Endothelial cell of umbilical vein (primary cell): ENCODE results near the gene CYP8B1. TPM values are rescaled to one million over a fixed set of nuclear protein-coding genes. Genes with fewer than 3 reads are reported as not detected.

ENCODE experiments used
- BruUV-seq: library from RNA; stranded (reverse); fragments of 400-500 nt; replicated peaks from 2 replicates; lab custom pipeline; 2021; lab: Mats Ljungman, UMichigan
- CTCF ChIA-PET: fragments of 300-600, 350-600 bp; sonication (Branson Sonifier 250); formaldehyde crosslinking; loops from one replicate; lab custom pipeline; 2021; ENCODE audit warnings: antibody characterized with exemption, inconsistent platforms; lab: Charles Lee
- POLR2A ChIA-PET: fragments of 300-600, 350-600 bp; sonication (Branson Sonifier 250); formaldehyde crosslinking; loops from one replicate; lab custom pipeline; 2021; ENCODE audit warnings: antibody characterized with exemption, inconsistent platforms; lab: Charles Lee
- DNase-seq: peaks from one replicate; pipeline ENCODE4 v3.0.0-alpha.2; 2011; ENCODE audit warnings: low read depth, low spot score
- FAIRE-seq: peaks from 2 replicates; lab custom pipeline; 2011; peaks lifted over from hg19 to GRCh38; lab: Jason Lieb, UNC
- H2AFZ ChIP-seq: 2 replicates; pipeline ENCODE4 v1.6.0; 2012; ENCODE audit warnings: low read depth, low read length, control low read depth, inconsistent platforms
- H3K27ac ChIP-seq: 2 replicates; pipeline ENCODE4 v1.5.1; 2011; ENCODE audit warnings: low read depth, mild to moderate bottlenecking, control low read depth, low read length, moderate library complexity; ENCODE audit not compliant: insufficient read depth
- H3K27me3 ChIP-seq, 2 experiments: 2 replicates each; pipeline versions ENCODE4 v1.6.0 to v1.6.1; 2011; ENCODE audit warnings: low read length in 2 of 2, mixed read lengths in 1 of 2; ENCODE audit not compliant: control insufficient read depth in 2 of 2, insufficient read depth in 2 of 2
- H3K36me3 ChIP-seq, 2 experiments: 2 replicates in 1 of 2; 3 replicates in 1 of 2; pipeline ENCODE4 v1.5.1; 2011; ENCODE audit warnings: low read length in 2 of 2, mild to moderate bottlenecking in 1 of 2, moderate library complexity in 1 of 2; ENCODE audit not compliant: control insufficient read depth in 2 of 2, insufficient read depth in 2 of 2; ENCODE audit errors: extremely low read depth in 1 of 2
- H3K4me1 ChIP-seq: 3 replicates; pipeline ENCODE4 v1.5.1; 2011; ENCODE audit warnings: mild to moderate bottlenecking, low read length; ENCODE audit not compliant: control insufficient read depth, insufficient read depth; ENCODE audit errors: extremely low read depth
- H3K4me2 ChIP-seq: 2 replicates; pipeline ENCODE4 v1.6.1; 2011; ENCODE audit warnings: low read length, control low read depth, mixed read lengths; ENCODE audit not compliant: insufficient read depth
- H3K4me3 ChIP-seq, 3 experiments: fragments of 200-600 bp in 1 of 3; sonication (generic), shearing (Covaris generic) in 1 of 3; replicated peaks in 1 of 3; 2 replicates each; pipeline ENCODE4 v1.5.1; 2011 to 2016; ENCODE audit warnings: control low read depth in 3 of 3, low read length in 3 of 3, mild to moderate bottlenecking in 2 of 3, inconsistent platforms in 1 of 3, low read depth in 1 of 3, moderate library complexity in 1 of 3; ENCODE audit not compliant: insufficient read depth in 1 of 3
- H3K79me2 ChIP-seq: 2 replicates; pipeline ENCODE4 v1.6.0; 2012; ENCODE audit warnings: low read length, inconsistent platforms; ENCODE audit not compliant: control insufficient read depth, insufficient read depth
- H3K9ac ChIP-seq: replicated peaks from 2 replicates; pipeline ENCODE3; 2011; ENCODE audit warnings: low read length, control low read depth; ENCODE audit not compliant: insufficient read depth; ENCODE audit errors: extremely low read depth
- H3K9me1 ChIP-seq: replicated peaks from 3 replicates; pipeline ENCODE4 v1.6.0; 2011; ENCODE audit warnings: mild to moderate bottlenecking, low read length; ENCODE audit not compliant: control insufficient read depth, insufficient read depth; ENCODE audit errors: extremely low read depth
- H3K9me3 ChIP-seq: replicated peaks from 2 replicates; pipeline ENCODE4 v1.5.1; 2012; ENCODE audit warnings: low read length, inconsistent platforms; ENCODE audit not compliant: control insufficient read depth, insufficient read depth
- H4K20me1 ChIP-seq: replicated peaks from 2 replicates; pipeline ENCODE3; 2011; ENCODE audit warnings: mild to moderate bottlenecking, low read length; ENCODE audit not compliant: control insufficient read depth, insufficient read depth; ENCODE audit errors: extremely low read depth
- EZH2 ChIP-seq: IDR thresholded peaks from 2 replicates; pipeline ENCODE4 v1.6.1; 2012; ENCODE audit warnings: borderline replicate concordance, low read depth, mild to moderate bottlenecking, moderate library complexity, low read length, inconsistent platforms; ENCODE audit not compliant: severe bottlenecking
- FOS ChIP-seq: IDR thresholded peaks from 2 replicates; pipeline ENCODE4 v1.6.1; 2011; ENCODE audit warnings: mild to moderate bottlenecking, low read length, moderate library complexity, borderline replicate concordance; ENCODE audit not compliant: insufficient read depth
- GATA2 ChIP-seq: IDR thresholded peaks from 2 replicates; pipeline ENCODE4 v1.7.0; 2011; ENCODE audit warnings: low read depth, mild to moderate bottlenecking, moderate library complexity, mixed read lengths, low read length; ENCODE audit not compliant: insufficient read length, insufficient read depth
- JUN ChIP-seq: IDR thresholded peaks from 2 replicates; pipeline ENCODE4 v1.6.1; 2011; ENCODE audit warnings: borderline replicate concordance, low read depth; ENCODE audit not compliant: insufficient read length, insufficient read depth
- MYC ChIP-seq: IDR thresholded peaks from one replicate; pipeline ENCODE4 v1.6.1; 2011; ENCODE audit warnings: mild to moderate bottlenecking, low read depth, low read length
- POLR2A ChIP-seq: IDR thresholded peaks from 2 replicates; pipeline ENCODE4 v1.6.1; 2012; ENCODE audit warnings: low read depth, mild to moderate bottlenecking, control low read depth, low read length
- POLR2AphosphoS5 ChIP-seq: IDR thresholded peaks from 2 replicates; pipeline ENCODE4 v1.6.1; 2012; ENCODE audit warnings: low read depth, mild to moderate bottlenecking, control low read depth, low read length, moderate library complexity; ENCODE audit not compliant: insufficient read depth
- dilution Hi-C: fragments of 300-500 bp; cut with MboI; formaldehyde crosslinking; loops from one replicate; pipeline ENCODE4 v1.15.0; 2019; ENCODE audit warnings: low sequenced_read_pairs; ENCODE audit not compliant: extremely low pct_ligation_motif_present
- intact Hi-C: fragments of 100-400 bp; cut with micrococcal nuclease; formaldehyde crosslinking; loops from one replicate; pipeline ENCODE4 v1.10.0; 2022
- polyA plus RNA-seq, 4 experiments: library from polyadenylated mRNA; depleted of rRNA in 3 of 4; stranded (reverse) in 3 of 4; unstranded in 1 of 4; fragments of >200 nt; gene quantifications; 2 replicates each; pipeline versions ENCODE4 v1.2.1 to v1.2.3, GENCODE V29; 2011 to 2012; ENCODE audit warnings: missing spikeins in 1 of 4
- total RNA-seq: library from RNA; stranded (reverse); gene quantifications from 2 replicates; pipeline ENCODE4 v1.2.3, GENCODE V29; 2021
- TF ChIP-seq, protein P1 (sequence below), 2 donors: IDR thresholded peaks; 1 replicate in 1 of 2; 2 replicates in 1 of 2; pipeline ENCODE4 v1.5.1; 2011; ENCODE audit warnings: low read length in 2 of 2, mild to moderate bottlenecking in 2 of 2, moderate library complexity in 2 of 2, control low read depth in 1 of 2, inconsistent platforms in 1 of 2, low read depth in 1 of 2; ENCODE audit not compliant: insufficient read depth in 1 of 2; ENCODE audit errors: extremely low read depth in 1 of 2
- TF ChIP-seq, protein P2 (sequence below): IDR thresholded peaks from 2 replicates; pipeline ENCODE4 v1.6.1; 2011; ENCODE audit not compliant: insufficient read depth, insufficient read length

Gene CYP8B1
- total and polyA plus RNA-seq, 2 donors (not counting 3 experiments of a cell fraction or from before 2014, with no cell fraction given) = not detected

DNA sequence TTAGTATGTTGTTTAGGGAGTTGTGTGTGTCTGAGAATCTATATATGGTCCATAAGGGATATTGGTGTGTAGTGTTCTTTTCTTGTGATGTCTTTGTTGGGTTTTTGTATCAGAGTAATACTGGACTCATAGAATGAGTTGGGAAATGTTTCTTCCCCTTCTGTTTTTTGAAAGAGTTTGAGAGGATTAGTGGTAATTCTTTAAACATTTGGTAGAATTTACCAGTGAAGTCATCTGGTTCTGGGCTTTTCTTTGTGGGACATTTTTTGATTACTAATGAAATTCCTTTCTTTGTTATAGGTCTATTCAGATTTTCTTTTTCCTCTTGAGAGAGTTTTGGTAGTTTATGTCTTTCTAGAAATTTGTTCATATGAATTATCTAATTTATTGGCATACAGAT is 49.5 kb downstream of the CYP8B1 start:
- H3K27me3 ChIP-seq = peaks cover 6 to 8% of the 10 kb centered on the region in 2 experiments
- TF ChIP-seq MYC (no peak), GATA2 (no peak), FOS (no peak), POLR2AphosphoS5 (no peak), POLR2A (no peak), EZH2 (no peak), JUN (no peak)
- TF ChIP-seq, protein P1, sequence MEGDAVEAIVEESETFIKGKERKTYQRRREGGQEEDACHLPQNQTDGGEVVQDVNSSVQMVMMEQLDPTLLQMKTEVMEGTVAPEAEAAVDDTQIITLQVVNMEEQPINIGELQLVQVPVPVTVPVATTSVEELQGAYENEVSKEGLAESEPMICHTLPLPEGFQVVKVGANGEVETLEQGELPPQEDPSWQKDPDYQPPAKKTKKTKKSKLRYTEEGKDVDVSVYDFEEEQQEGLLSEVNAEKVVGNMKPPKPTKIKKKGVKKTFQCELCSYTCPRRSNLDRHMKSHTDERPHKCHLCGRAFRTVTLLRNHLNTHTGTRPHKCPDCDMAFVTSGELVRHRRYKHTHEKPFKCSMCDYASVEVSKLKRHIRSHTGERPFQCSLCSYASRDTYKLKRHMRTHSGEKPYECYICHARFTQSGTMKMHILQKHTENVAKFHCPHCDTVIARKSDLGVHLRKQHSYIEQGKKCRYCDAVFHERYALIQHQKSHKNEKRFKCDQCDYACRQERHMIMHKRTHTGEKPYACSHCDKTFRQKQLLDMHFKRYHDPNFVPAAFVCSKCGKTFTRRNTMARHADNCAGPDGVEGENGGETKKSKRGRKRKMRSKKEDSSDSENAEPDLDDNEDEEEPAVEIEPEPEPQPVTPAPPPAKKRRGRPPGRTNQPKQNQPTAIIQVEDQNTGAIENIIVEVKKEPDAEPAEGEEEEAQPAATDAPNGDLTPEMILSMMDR (IDR thresholded peaks at IDR 0.05; ENCODE audit: extremely low read depth in 1 of 2, insufficient read depth in 1 of 2, low read depth in 1 of 2, low read length in 2 of 2) = no peak
- TF ChIP-seq, protein P2, sequence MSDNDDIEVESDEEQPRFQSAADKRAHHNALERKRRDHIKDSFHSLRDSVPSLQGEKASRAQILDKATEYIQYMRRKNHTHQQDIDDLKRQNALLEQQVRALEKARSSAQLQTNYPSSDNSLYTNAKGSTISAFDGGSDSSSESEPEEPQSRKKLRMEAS = no peak
- H3K4me1 ChIP-seq = no peaks in the 10 kb centered on the region
- ChIA-PET POLR2A (no interaction called here), CTCF (no interaction called here)
- H3K4me2 ChIP-seq = no peak overlapping the region
- H3K9ac ChIP-seq = no peak overlapping the region
- no peak overlapping the region for H3K27ac ChIP-seq
- no peaks in the 10 kb centered on the region for H3K9me3 ChIP-seq
- BruUV-seq = no TSS peak
- intact Hi-C loops (no loop called here), dilution Hi-C loops (no loop called here)
- H3K36me3 ChIP-seq = no peaks in the 10 kb centered on the region
- no peak overlapping the region for H3K4me3 ChIP-seq
- no peak overlapping the region for H2AFZ ChIP-seq
- no peaks in the 10 kb centered on the region for H3K79me2 ChIP-seq
- H4K20me1 ChIP-seq = no peaks in the 10 kb centered on the region
- H3K9me1 ChIP-seq = no peaks in the 10 kb centered on the region
- no peak for FAIRE-seq
- DNase-seq = no peak
